T-helper 1 cell treated with Interleukin-12 subunit alpha and Interleukin-12 subunit beta and Interleukin-4 antibody, amounts not matched to agents 30 μg/mL and 1 μg/mL, for 36 hours (primary cell): Measurements from ENCODE around the gene CAVIN1.
A peak's percentile ranks its signal among the peaks of the same experiment; 100 is the strongest.
"Not testable (repeated sequence)": the region's sequence is repeated elsewhere in the genome, so short reads cannot be mapped to it uniquely, and the experiment has no call there.

Experiments used
- H3K27ac Mint-ChIP-seq: one replicate; pipeline ENCODE4 v1.8.0; 2021; ENCODE audit warnings: mild to moderate bottlenecking, mixed read lengths
- H3K27me3 Mint-ChIP-seq: one replicate; pipeline ENCODE4 v1.8.0; 2021; ENCODE audit warnings: low read depth, mixed read lengths
- H3K36me3 Mint-ChIP-seq: one replicate; pipeline ENCODE4 v1.8.0; 2021; ENCODE audit warnings: low read depth, mixed read lengths
- H3K4me1 Mint-ChIP-seq: one replicate; pipeline ENCODE4 v1.8.0; 2021; ENCODE audit warnings: low read depth, mixed read lengths
- H3K4me3 Mint-ChIP-seq: one replicate; pipeline ENCODE4 v1.8.0; 2021; ENCODE audit warnings: mild to moderate bottlenecking, moderate library complexity, mixed read lengths
- H3K9me3 Mint-ChIP-seq: one replicate; pipeline ENCODE4 v1.8.0; 2021; ENCODE audit warnings: mixed read lengths

The CAVIN1 gene

DNA sequence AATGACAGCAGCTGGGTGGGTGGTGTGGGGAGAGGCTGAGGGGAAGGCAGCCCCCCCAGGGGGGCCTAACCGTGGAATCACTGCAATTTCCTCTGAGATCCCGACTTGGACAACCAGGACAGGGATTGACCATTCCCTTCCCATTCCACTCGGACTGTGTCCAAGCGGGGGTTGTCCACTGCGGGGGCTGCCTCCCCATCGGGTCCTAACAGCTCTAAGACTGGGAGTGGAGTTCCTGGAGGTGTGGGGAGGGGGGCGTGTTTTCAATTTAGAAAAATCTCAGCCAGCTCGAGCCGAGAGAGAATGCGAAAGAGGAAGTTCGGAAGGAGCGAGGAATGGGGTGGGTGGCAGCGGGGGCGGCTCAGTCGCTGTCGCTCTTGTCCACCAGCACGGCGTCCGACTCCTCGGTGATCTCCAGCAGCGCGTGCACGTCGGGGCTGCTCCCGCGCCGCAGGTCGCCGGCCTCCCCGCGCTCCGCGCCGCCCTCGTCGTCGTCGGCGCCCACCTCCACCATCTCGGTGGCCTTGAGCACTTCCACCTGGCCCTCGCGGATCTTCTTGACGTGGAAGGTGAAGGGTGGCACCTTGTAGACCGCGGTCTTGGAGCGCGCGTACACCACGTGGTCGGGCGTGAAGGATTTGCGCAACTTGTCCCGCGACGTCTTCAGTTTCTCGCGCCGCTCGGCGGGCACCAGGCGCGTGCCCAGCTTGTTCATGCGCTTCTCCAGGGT, 18.6 kb downstream of the CAVIN1 start:
- Mint-ChIP-seq H3K27me3 (peaks cover 3% of the 10 kb centered on the region), H3K9me3 (no peaks in the 10 kb centered on the region), H3K27ac (no peak overlapping the region), H3K4me1 (peaks cover 26% of the 10 kb centered on the region), H3K36me3 (no peaks in the 10 kb centered on the region), H3K4me3 (no peak overlapping the region)

GRCh38 chr17:42403150-42403549, 19.9 kb downstream of the CAVIN1 start:
- Mint-ChIP-seq H3K4me3 (no peak overlapping the region), H3K4me1 (peaks cover 30% of the 10 kb centered on the region), H3K9me3 (no peaks in the 10 kb centered on the region), H3K36me3 (no peaks in the 10 kb centered on the region), H3K27me3 (peaks cover 3% of the 10 kb centered on the region), H3K27ac (no peak overlapping the region)

GRCh38 chr17:42402117-42402516, 20.9 kb downstream of the CAVIN1 start:
- H3K27me3 Mint-ChIP-seq: no peaks in the 10 kb centered on the region
- H3K4me3 Mint-ChIP-seq: no peak overlapping the region
- no peaks in the 10 kb centered on the region for H3K9me3 Mint-ChIP-seq
- peaks cover 26% of the 10 kb centered on the region for H3K4me1 Mint-ChIP-seq
- H3K36me3 Mint-ChIP-seq: no peaks in the 10 kb centered on the region
- H3K27ac Mint-ChIP-seq: peak overlapping the region; percentile 49

DNA sequence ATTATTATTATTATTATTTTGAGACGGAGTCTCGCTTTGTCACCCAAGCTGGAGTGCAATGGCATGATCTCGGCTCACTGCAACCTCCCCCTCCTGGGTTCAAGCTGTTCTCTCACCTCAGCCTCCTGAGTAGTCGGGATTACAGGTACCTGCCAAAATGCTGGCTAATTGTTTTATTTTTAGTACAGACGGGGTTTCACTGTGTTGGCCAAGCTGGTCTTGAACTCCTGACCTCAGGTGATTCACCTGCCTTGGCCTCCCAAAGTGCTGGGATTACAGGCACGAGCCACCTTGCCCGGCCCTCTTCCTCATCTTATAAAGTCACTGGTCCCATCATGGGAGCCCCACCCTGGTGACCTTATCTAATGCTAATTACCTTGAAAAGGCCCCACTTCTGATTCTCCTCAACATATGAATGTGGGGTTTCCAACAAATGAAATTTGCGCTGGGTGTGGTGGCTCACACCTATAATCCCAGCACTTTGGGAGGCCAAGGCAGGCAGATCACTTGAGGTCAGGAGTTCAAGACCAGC, 22.1 kb downstream of the CAVIN1 start:
- not testable (repeated sequence) for H3K4me3 Mint-ChIP-seq, H3K27me3 Mint-ChIP-seq, H3K9me3 Mint-ChIP-seq, H3K36me3 Mint-ChIP-seq, H3K27ac Mint-ChIP-seq
- H3K4me1 Mint-ChIP-seq: peaks cover 28% of the 10 kb centered on the region

DNA sequence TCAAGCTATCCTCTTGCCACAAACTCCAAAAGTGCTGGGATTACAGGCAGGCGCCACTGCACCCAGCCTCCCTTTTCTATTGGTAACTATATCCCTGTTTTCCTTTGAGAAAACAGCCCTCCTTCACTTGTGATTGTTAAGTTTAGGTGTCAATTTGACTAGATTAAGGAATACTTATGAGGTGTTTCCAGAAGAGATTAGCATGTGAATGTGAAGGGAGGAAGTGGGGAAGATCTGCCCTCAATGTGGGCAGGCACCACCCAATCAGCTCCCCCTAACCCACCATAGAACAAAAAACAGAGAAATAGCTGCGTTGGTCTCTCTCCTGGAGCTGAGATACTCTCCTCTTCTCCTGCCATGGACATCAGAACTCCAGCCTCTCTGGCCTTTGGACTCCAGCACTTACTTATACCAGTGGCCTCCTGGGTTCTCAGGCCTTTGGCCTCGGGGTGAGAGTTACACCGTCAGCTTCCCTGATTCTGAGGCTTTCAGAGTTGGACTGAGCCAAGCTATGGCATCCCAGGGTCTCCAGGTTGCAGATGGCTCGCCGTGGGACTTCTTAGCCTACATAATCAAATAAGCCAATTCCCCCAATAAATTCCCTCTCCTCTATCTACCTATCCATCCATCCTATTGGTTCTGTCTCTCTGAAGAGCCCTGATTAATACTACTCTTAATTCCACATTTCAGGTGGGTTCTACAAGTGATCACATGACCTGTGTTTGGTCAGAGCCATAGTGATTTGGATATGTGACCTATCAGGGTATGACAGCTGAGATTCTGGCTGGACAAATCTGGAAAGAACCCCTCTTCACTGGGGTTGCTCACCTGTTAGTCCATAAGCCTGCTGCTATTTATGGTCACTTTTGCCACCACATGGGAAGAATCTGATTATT, 22.9 kb downstream of the CAVIN1 start:
- Mint-ChIP-seq H3K4me3 (peak overlapping the region; percentile 30), H3K9me3 (no peaks in the 10 kb centered on the region)

DNA sequence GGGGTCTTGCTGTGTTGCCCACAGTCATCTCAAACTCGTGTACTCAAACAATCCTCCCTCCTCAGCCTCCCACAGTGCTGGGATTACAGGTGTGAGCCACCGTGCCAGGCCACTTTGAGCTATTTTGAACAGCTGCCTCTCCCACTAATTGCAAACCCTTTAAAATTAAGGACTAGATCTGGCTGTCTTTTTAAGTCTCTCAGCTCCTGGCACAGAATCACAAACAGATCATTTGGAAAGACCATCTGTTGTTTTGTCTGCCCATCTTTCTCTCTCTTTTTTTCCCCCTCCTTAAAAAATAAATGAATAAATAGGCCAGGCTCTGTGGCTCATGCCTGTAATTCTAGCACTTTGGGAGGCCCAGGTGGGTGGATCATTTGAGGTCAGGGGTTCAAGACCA, 23.9 kb downstream of the CAVIN1 start:
- Mint-ChIP-seq H3K4me3 (no peak overlapping the region), H3K4me1 (peaks cover 31% of the 10 kb centered on the region), H3K9me3 (no peaks in the 10 kb centered on the region), H3K27ac (no peak overlapping the region), H3K27me3 (no peaks in the 10 kb centered on the region), H3K36me3 (peaks cover 5% of the 10 kb centered on the region)

More for the DNA sequence above, 22.9 kb downstream of the CAVIN1 start:
- Mint-ChIP-seq H3K36me3 (peaks cover 2% of the 10 kb centered on the region), H3K27me3 (no peaks in the 10 kb centered on the region), H3K4me1 (peaks cover 27% of the 10 kb centered on the region), H3K27ac (peak overlapping the region; percentile 19)

DNA sequence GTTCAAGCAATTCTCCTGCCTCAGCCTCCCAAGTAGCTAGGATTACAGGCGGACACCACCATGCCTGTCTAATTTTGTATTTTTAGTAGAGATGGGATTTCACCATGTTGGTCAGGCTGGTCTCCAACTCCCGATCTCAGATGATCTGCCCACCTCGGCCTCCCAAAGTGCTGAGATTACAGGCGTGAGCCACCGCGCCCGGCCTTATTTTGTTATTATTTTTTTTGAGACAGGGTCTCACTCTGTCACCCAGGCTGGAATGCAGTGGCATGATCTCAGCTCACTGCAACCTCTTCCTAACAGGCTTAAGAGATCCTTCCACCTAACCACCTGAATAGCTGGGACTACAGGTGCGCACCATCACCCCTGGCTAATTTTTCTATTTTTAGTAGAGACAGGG, 27.5 kb downstream of the CAVIN1 start:
- H3K27me3 Mint-ChIP-seq, H3K36me3 Mint-ChIP-seq, H3K27ac Mint-ChIP-seq, H3K9me3 Mint-ChIP-seq, H3K4me3 Mint-ChIP-seq: not testable (repeated sequence)
- H3K4me1 Mint-ChIP-seq: peaks cover 26% of the 10 kb centered on the region

- H3K9me3 Mint-ChIP-seq: no peaks in the 10 kb centered on the region
- H3K27ac Mint-ChIP-seq: peak overlapping the region; percentile 57
These were observed 28.2 kb downstream of the CAVIN1 start for GRCh38 chr17:42394838-42395237.

GRCh38 chr17:42392692-42393415, 30.2 kb downstream of the CAVIN1 start:
- peak overlapping the region; percentile 53 for H3K27ac Mint-ChIP-seq

More at GRCh38 chr17:42394838-42395237, 28.2 kb downstream of the CAVIN1 start:
- no peak overlapping the region for H3K4me3 Mint-ChIP-seq
- peaks cover 5% of the 10 kb centered on the region for H3K36me3 Mint-ChIP-seq
- H3K27me3 Mint-ChIP-seq: no peaks in the 10 kb centered on the region
- H3K4me1 Mint-ChIP-seq: peaks cover 26% of the 10 kb centered on the region

GRCh38 chr17:42391439-42391838, 31.6 kb downstream of the CAVIN1 start:
- H3K36me3 Mint-ChIP-seq: peaks cover 12% of the 10 kb centered on the region
- H3K27me3 Mint-ChIP-seq, H3K27ac Mint-ChIP-seq, H3K9me3 Mint-ChIP-seq, H3K4me3 Mint-ChIP-seq: not testable (repeated sequence)
- H3K4me1 Mint-ChIP-seq: peaks cover 36% of the 10 kb centered on the region

More at GRCh38 chr17:42392692-42393415, 30.2 kb downstream of the CAVIN1 start:
- Mint-ChIP-seq H3K27me3 (no peaks in the 10 kb centered on the region), H3K9me3 (no peaks in the 10 kb centered on the region), H3K4me3 (no peak overlapping the region), H3K36me3 (peaks cover 5% of the 10 kb centered on the region), H3K4me1 (peaks cover 28% of the 10 kb centered on the region)

DNA sequence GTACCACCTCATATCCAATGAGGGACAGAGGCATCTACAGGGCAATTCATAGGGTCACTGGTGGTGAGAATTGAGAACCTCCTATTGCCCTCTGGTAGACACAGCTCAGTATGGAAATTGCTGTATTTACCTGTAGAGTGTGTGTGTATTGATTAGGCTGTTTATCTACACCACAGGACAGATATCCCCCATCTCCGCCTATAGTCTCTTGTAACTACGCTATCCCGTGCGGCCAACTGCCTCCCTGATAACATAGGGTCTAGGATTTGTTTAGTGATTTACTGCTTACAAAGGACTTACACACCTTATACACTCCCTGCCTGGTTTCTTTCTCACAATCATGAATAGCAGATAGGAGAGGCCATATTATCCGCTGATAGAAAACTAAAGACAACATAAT, 33.2 kb downstream of the CAVIN1 start:
- Mint-ChIP-seq H3K4me3 (peak overlapping the region; percentile 75), H3K36me3 (peaks cover 14% of the 10 kb centered on the region), H3K27ac (peak overlapping the region; percentile 100), H3K4me1 (peaks cover 39% of the 10 kb centered on the region), H3K27me3 (no peaks in the 10 kb centered on the region), H3K9me3 (no peaks in the 10 kb centered on the region)

DNA sequence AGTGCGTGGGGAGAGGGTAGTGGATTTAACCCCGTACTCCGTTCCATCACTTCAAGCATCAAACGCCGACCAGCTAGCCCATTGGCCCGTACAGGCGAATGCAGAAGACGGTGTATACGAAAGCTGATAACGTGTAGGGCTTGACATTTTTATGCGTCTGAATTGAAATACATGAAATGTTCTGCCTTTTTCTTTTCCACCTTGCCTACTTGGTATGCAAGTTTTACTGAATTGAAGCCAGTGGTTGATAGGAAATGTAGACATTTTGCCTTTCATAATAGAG, 34.0 kb downstream of the CAVIN1 start:
- Mint-ChIP-seq H3K36me3 (peaks cover 12% of the 10 kb centered on the region), H3K4me3 (peak overlapping the region; percentile 92), H3K27ac (peak overlapping the region; percentile 100), H3K27me3 (no peaks in the 10 kb centered on the region), H3K9me3 (no peaks in the 10 kb centered on the region), H3K4me1 (peaks cover 37% of the 10 kb centered on the region)

DNA sequence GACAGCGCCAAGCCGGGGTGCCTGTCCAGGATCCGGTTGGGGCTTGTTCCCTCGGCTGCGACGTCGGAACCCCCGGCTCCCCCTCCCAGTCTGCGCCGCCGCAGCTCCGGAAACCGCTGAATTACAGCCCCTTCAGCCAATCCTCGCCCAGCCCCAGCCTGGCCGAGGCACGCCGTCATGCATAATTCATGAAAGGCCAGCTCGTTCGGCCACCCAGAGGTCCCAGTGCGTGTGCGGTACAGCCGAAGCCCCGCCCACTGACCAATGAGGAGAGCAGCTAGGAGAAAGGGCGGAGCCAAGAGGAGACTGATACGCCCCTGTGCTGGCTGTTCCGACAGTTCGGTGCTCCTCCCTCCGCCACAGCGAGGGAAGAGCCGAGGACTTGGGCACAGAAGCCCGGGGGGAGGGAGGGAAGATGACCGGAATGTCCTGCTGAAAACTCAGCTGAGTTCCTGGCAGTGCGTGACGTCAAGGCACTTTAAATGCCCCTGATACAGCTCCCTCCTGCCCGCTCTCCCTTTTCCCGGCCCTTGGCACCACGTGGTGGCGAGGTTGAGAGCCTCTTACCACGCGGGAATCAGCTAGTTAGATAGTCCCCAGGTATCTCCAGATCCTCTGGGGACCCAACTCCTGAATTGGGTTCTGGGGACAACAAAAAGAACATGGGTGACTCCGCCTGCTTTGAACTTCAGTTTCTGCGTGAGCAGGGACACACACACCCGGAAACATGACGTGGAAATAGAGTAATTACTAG, 34.5 kb downstream of the CAVIN1 start, which contains the start of gene STAT3:
Gene STAT3, minus strand, starts transcription at position 62 of the 754 bp plus-strand sequence. CDS start 39,926 bp downstream, outside the sequence.
- Mint-ChIP-seq H3K27ac (peak within 1 kb of the TSS; percentile 100), H3K36me3 (peaks cover 12% of the 10 kb centered on the region), H3K9me3 (no peaks in the 10 kb centered on the region), H3K4me1 (peaks cover 40% of the 10 kb centered on the region), H3K4me3 (peak within 1 kb of the TSS; percentile 92), H3K27me3 (no peaks in the 10 kb centered on the region)
